KMS-11 (cell line): ENCODE data around the gene CPT1B.

Experiments
- H2AFZ ChIP-seq: fragments of 200-600 bp; sonication (generic); 2 replicates; pipeline ENCODE4 v1.6.1; 2016; ENCODE audit warnings: antibody characterized with exemption, mixed run types, low read depth
- H3K27ac ChIP-seq: fragments of 200-600 bp; sonication (generic); 2 replicates; pipeline ENCODE4 v1.6.1; 2016; ENCODE audit warnings: mild to moderate bottlenecking, mixed run types
- H3K27me3 ChIP-seq: fragments of 200-600 bp; sonication (generic); 2 replicates; pipeline ENCODE4 v1.6.1; 2017; ENCODE audit warnings: mild to moderate bottlenecking, low read depth, mixed run types, moderate library complexity; ENCODE audit not compliant: insufficient read depth
- H3K36me3 ChIP-seq: fragments of 200-600 bp; sonication (generic); 2 replicates; pipeline ENCODE4 v1.6.1; 2017; ENCODE audit warnings: mild to moderate bottlenecking, mixed run types; ENCODE audit not compliant: insufficient read depth
- H3K4me1 ChIP-seq: fragments of 200-600 bp; sonication (generic); 2 replicates; pipeline ENCODE4 v1.6.1; 2016; ENCODE audit warnings: mild to moderate bottlenecking, low read depth, mixed run types; ENCODE audit not compliant: poor library complexity, severe bottlenecking
- H3K4me2 ChIP-seq: fragments of 200-600 bp; sonication (generic); 2 replicates; pipeline ENCODE4 v1.7.0; 2016; ENCODE audit warnings: mild to moderate bottlenecking, mixed run types
- H3K4me3 ChIP-seq: fragments of 200-600 bp; sonication (generic); IDR thresholded peaks from 2 replicates; pipeline ENCODE4 v1.6.1; 2017; ENCODE audit warnings: low read depth, low read length, mixed read lengths; ENCODE audit not compliant: insufficient read depth
- H3K79me2 ChIP-seq: fragments of 200-600 bp; sonication (generic); 2 replicates; pipeline ENCODE4 v1.6.1; 2016; ENCODE audit warnings: low read depth, mixed run types; ENCODE audit not compliant: insufficient read depth
- H3K9ac ChIP-seq: fragments of 200-600 bp; sonication (generic); 2 replicates; pipeline ENCODE4 v1.6.1; 2016; ENCODE audit warnings: mild to moderate bottlenecking, mixed run types
- H4K20me1 ChIP-seq: fragments of 200-600 bp; sonication (generic); 2 replicates; pipeline ENCODE4 v1.6.1; 2016; ENCODE audit warnings: mild to moderate bottlenecking, mixed run types; ENCODE audit not compliant: insufficient read depth
- TF ChIP-seq, protein P1 (sequence below): fragments of 200-600 bp; sonication (generic); conservative IDR thresholded peaks from 2 replicates; pipeline ENCODE4 v1.6.1; 2017; ENCODE audit warnings: low read depth, mild to moderate bottlenecking, antibody characterized with exemption, low read length, moderate library complexity, mixed read lengths

The CPT1B gene

DNA sequence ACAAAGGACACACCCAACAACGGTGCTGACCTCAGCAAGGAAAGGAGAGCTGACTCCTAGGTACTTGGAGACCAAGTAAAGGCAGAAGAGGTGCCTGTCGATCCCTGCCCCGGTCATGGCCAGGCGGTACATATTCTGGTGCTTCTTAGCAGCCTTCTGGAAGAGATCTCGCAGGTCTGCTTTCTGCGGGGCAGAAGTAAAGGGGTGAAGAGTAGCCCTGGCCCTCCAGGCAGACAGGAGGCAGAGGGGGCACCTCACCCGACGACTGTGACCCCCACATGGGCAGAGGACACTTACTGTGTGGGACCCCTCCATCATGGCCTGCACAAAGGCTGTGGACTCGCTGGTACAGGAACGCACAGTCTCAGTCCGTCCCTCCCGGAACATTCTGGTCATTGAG, 7.4 kb downstream of the CPT1B start:
- no peaks in the 10 kb centered on the region for H3K4me1 ChIP-seq
- H2AFZ ChIP-seq: no peak overlapping the region
- no peaks in the 10 kb centered on the region for H3K79me2 ChIP-seq
- no peaks in the 10 kb centered on the region for H3K27me3 ChIP-seq
- TF ChIP-seq, protein P1, sequence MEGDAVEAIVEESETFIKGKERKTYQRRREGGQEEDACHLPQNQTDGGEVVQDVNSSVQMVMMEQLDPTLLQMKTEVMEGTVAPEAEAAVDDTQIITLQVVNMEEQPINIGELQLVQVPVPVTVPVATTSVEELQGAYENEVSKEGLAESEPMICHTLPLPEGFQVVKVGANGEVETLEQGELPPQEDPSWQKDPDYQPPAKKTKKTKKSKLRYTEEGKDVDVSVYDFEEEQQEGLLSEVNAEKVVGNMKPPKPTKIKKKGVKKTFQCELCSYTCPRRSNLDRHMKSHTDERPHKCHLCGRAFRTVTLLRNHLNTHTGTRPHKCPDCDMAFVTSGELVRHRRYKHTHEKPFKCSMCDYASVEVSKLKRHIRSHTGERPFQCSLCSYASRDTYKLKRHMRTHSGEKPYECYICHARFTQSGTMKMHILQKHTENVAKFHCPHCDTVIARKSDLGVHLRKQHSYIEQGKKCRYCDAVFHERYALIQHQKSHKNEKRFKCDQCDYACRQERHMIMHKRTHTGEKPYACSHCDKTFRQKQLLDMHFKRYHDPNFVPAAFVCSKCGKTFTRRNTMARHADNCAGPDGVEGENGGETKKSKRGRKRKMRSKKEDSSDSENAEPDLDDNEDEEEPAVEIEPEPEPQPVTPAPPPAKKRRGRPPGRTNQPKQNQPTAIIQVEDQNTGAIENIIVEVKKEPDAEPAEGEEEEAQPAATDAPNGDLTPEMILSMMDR: no peak
- H3K9ac ChIP-seq: no peak overlapping the region
- no peak overlapping the region for H3K4me2 ChIP-seq
- H3K27ac ChIP-seq: no peak overlapping the region
- H3K4me3 ChIP-seq: no peak overlapping the region
- no peaks in the 10 kb centered on the region for H4K20me1 ChIP-seq
- no peaks in the 10 kb centered on the region for H3K36me3 ChIP-seq

DNA sequence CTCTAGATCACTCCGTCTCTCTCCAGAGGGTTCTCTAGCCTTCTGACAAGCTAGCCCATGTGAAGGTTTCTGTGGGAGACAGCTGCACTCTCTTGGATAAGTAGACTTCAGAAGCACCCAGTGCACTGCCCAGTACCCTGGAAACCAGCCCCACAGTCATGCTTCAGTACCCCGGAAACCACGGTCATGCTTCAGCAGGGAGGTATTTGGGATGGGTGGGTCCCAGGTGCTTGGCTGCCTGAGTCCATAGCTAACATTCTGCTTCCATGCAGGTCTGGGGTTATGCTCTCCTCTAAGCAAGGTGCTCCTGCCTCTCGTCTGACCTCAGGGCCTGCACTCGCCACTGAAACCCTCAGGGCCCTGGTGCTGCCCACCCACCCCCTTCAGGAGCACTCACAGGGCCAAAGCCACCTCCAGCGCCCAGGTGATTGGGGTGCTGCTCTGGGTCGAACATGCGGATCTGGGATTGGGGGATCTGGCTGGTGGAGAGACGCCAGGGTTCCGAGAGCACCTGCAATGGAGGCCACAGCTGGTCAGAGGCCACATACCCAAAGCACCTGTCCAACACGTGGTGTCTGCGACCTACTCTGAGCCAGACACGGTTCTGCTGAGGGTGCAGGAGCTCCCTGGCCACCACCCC, 8.2 kb downstream of the CPT1B start:
- H3K36me3 ChIP-seq: no peaks in the 10 kb centered on the region
- H3K27me3 ChIP-seq: no peaks in the 10 kb centered on the region
- no peak overlapping the region for H3K4me2 ChIP-seq
- no peaks in the 10 kb centered on the region for H4K20me1 ChIP-seq
- no peak overlapping the region for H3K9ac ChIP-seq
- no peak overlapping the region for H2AFZ ChIP-seq
- H3K4me1 ChIP-seq: no peaks in the 10 kb centered on the region
- no peak overlapping the region for H3K4me3 ChIP-seq
- H3K27ac ChIP-seq: no peak overlapping the region
- H3K79me2 ChIP-seq: no peaks in the 10 kb centered on the region
- TF ChIP-seq, protein P1: no peak

DNA sequence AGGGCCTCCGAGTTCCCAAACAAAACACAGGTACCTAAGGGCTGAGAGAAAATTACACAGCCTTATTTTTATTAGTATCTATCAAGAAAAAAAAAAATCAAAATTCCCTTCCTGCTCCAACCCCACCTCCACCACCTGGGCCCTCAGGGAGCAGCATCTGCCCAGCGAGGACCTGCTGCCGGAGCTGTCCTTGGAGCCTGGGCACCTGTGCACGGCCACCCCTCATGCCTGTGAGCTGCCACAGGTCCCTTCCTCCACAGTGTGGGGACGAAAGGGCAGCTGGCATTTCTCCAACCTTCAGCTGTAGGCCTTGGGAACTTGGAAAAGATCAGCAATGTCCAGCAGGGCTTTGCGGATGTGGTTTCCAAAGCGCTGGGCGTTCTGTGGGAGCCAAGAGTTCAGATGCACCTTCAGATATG, 9.2 kb downstream of the CPT1B start:
- Histone ChIP-seq H3K4me1 (no peaks in the 10 kb centered on the region), H3K79me2 (no peaks in the 10 kb centered on the region), H2AFZ (no peak overlapping the region), H3K27me3 (no peaks in the 10 kb centered on the region), H3K4me3 (no peak overlapping the region), H3K36me3 (no peaks in the 10 kb centered on the region), H3K9ac (no peak overlapping the region), H4K20me1 (no peaks in the 10 kb centered on the region), H3K4me2 (no peak overlapping the region), H3K27ac (no peak overlapping the region)
- TF ChIP-seq, protein P1: no peak

DNA sequence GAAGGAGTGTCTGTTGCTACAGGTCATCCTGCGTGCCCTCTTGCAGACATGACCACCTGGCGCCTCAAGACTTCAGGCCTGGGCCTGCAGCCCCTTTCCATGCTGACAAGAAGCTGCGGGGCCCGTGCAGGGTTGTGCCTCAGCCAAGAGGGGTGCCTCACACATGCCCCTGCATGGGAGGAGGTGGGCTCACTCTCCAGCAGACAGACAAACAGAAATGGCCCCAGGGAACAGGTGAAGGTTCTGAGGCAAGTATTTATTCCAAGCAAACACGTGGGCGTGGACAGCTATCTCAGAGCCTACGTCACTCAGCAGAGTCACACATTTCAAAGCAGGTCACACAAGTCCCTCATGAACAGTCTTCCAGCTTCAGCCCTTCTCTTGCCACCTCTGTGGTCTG, 9.6 kb downstream of the CPT1B start:
- H3K27me3 ChIP-seq: no peaks in the 10 kb centered on the region
- TF ChIP-seq, protein P1: no peak
- H3K9ac ChIP-seq: no peak overlapping the region
- no peaks in the 10 kb centered on the region for H3K36me3 ChIP-seq
- no peaks in the 10 kb centered on the region for H4K20me1 ChIP-seq
- H3K4me3 ChIP-seq: no peak overlapping the region
- H3K4me2 ChIP-seq: no peak overlapping the region
- H2AFZ ChIP-seq: no peak overlapping the region
- H3K27ac ChIP-seq: no peak overlapping the region
- H3K79me2 ChIP-seq: no peaks in the 10 kb centered on the region
- H3K4me1 ChIP-seq: peaks cover 3% of the 10 kb centered on the region
